GM21723 (cell line): ENCODE results near the gene PNPLA2.

ENCODE experiments used
- ATAC-seq: cut with Tn5 transposase; IDR thresholded peaks from one replicate; pipeline ENCODE4 v1.9.1; 2021; ENCODE audit warnings: mild to moderate bottlenecking, moderate library complexity; ENCODE audit not compliant: unreplicated experiment

The PNPLA2 gene

GRCh38 chr11:798093-798713 is 20.5 kb upstream of the PNPLA2 start, which contains the start of gene SLC25A22:
Gene SLC25A22, minus strand, starts transcription at chr11:798281. Its CDS starts 3,275 bp downstream, at chr11:795006.
- peak; percentile 67 for ATAC-seq

DNA sequence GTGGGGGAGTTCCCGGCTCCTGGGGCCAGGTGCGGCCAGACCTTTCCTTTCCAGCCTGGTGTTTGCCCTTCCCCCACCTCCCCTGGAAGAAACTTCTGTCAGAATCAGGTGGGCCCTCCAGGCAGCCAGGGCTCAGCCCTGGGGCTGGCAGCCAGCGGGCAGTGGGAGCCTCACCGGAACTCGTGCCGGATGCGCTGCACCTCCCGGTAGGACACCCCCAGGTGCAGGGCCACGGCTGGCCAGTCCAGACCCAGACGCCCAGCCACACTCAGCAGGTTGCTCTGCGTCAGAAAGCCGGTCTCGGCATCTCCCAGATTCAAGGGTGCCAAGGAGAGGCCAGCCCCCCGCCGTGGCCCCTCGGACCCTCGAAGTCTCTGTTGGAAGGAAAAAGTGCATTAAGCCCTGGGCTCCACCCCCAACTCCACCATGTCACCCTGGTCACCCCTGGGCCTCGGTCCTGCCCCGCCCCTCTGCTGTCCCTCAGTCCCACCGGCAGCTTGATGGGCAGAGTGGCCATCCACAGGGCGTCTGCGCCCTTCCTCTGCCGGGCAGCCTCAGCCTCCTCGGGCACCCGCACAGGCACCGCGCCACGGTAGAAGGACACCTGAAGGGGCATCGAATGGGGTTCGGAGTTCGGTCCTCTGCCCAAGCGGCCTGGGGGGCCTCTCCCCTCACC is 18.9 kb upstream of the PNPLA2 start:
- no peak for ATAC-seq

GRCh38 chr11:800473-800872 is 18.2 kb upstream of the PNPLA2 start:
- ATAC-seq: no peak

- no peak for ATAC-seq
These were observed 17.5 kb upstream of the PNPLA2 start for GRCh38 chr11:801097-801780.

- ATAC-seq: no peak
These were observed 16.6 kb upstream of the PNPLA2 start for GRCh38 chr11:802018-802617.

GRCh38 chr11:802693-803466 is 15.8 kb upstream of the PNPLA2 start:
- ATAC-seq: no peak

DNA sequence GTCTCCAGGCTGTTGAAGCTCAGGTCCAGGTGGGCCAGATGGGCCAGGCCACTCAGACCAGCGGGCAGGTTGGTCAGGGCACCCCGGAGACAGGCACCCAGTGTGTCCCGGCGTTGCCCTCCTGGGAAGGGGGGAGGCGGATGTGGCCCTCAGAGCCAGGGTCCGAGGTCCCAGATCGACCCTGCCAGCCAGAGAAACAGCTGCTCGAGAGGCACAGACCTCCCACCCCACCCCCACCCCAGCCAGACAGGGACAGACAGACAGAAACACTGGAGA is 15.3 kb upstream of the PNPLA2 start:
- ATAC-seq: no peak

- ATAC-seq: no peak
These were observed 14.7 kb upstream of the PNPLA2 start for GRCh38 chr11:803770-804598.

- ATAC-seq: no peak
These were observed 14.1 kb upstream of the PNPLA2 start for GRCh38 chr11:804599-804964.

GRCh38 chr11:808427-809286 is 10.1 kb upstream of the PNPLA2 start:
- ATAC-seq: peak; percentile 1

DNA sequence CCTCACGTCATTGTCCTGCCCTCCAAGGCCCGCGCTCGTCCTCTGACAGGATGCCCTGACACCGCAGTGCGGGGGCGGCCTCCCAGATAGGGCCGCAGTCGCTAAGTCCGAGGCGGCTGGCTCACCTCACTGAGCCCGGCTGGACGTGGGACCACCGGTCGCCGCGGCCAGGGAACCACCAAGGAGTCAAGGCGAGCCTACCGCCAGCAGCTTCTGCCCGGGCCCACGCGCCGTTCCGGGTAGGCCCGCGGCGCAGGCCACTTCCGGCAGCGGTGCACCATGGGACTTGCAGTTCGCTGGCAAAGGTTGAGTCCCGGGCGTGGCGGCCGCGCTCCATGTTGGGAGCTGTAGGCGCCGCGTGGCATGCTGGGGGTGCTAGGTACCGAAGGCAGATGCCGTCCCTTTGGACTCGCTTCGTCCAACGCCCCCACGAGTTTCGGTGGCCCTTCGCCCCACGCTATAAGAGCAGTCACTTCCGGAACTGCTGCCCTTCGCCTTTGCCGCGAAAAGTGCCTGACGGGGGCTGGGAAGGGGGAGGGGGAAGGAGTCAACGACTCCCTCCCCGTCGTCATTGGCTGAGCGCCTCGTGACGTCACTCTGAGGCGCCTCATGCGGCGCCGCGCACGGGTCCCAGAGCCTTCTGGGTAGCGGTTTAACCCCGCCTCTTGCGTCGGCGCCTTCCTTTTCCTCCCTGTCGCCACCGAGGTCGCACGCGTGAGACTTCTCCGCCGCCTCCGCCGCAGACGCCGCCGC is 9.3 kb upstream of the PNPLA2 start, which contains the start of gene RPLP2:
Gene RPLP2 (plus strand): TSS at position 681 of the 753 bp plus-strand sequence. CDS start 268 bp downstream, outside the sequence.
- peak; percentile 75 for ATAC-seq

GRCh38 chr11:810040-810567 is 8.6 kb upstream of the PNPLA2 start:
- ATAC-seq: peak; percentile 6

DNA sequence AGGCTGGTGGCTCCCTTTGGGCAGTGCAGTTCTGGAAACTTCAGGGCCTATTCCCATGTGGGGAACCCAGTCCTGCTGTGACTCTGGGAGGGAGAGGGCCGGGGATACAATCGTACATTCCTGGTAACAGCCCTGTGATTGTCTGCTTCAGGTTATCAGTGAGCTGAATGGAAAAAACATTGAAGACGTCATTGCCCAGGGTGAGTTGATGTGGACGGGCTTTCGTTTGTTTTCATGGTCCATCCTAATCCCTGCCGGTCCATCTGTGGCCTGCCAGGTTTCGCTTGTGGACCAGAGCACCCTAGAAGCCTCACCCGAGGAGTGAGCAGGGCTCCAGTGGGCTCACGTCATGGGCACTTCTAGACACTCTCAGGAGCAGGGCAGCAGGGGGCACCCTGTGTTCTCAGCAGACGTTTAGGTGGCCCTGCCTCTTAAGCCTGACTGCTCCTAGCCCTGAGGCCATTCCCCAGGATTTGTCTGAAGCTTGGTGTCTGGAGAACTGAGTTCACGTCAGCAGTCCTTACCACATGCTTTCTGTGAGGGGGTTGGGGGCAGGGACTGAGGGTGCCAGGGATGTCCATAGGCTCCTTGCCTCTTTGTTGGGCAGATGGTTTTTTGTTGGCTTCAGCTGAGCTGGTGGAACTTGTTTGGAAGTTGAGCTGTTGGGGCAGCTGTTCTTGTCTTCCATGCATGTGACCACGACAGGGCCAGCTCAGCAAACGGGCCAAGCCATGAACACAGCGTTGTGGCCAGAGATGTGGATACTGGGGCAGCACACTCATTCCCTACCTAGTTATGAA is 7.1 kb upstream of the PNPLA2 start:
- ATAC-seq: no peak

GRCh38 chr11:812390-812789 is 6.3 kb upstream of the PNPLA2 start:
- no peak for ATAC-seq

DNA sequence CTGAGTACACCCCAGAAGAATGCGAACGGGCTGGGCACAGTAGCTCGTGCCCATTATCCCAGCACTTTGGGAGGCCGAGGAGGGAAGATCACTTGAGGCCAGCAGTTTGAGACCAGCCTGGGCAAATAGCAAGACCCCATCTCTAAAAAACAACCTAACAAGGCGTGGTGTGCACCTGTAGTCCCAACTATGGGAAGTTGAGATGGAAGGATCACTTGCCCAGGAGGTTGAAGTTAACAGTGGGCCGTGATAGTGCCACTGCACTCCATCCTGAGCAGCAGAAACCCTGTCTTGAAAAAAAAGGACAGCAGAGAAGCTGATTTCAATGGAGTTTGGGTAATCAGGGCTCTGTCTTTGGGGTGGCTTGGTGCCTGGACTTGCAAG is 5.7 kb upstream of the PNPLA2 start:
- no peak for ATAC-seq

DNA sequence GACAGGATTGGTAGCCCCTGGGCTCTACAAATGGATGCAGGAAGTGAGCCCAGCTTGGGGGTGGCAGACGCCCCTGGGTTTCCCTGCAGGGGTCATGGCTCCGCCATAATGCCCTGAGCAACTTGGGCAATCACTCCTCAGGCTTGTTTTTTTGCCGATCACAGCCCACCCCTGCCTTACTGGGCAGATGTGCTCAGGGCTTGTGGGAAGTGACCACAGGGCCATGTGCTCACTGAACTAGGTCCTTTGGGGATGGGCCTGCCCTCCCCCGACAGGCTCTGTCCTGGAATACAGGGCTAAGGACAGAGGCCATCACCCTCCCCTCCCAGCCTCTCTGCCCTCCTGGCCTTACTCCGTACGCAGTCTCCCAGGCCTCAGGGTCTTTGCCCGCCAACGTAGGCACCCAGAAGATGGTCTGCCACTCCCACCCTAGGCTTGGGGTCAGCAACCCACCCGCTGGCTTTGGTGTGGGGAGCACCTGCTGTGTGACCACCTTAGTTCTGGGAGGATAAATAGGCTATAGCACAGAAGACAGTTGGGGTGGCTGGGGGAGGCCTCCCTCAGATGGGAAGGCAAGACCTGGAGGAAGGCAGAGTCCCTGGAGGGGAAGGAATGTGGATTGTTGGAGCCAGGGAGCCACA is 5.1 kb upstream of the PNPLA2 start:
- no peak for ATAC-seq
